Neural cell (in vitro differentiated cells): ENCODE results near the gene RABGGTA. TPM values are rescaled to one million over a fixed set of nuclear protein-coding genes. Genes with fewer than 3 reads are reported as not detected.

ENCODE experiments used
- H2AFZ ChIP-seq: fragments of 200-600, 300-800 bp; sonication (generic), shearing (Covaris generic); 2 replicates; pipeline ENCODE4 v1.6.0; 2014; ENCODE audit warnings: low read depth, mild to moderate bottlenecking, antibody characterized with exemption, low read length, moderate library complexity
- H3F3A ChIP-seq: fragments of 200-600 bp; shearing (Covaris generic); 2 replicates; pipeline ENCODE4 v1.6.1; 2016; ENCODE audit warnings: mild to moderate bottlenecking, moderate library complexity, mixed read lengths, antibody characterized with exemption, low read length; ENCODE audit not compliant: insufficient read depth, poor library complexity, severe bottlenecking
- H3K27ac ChIP-seq: fragments of 200-600, 300-800 bp; sonication (generic), shearing (Covaris generic); 2 replicates; pipeline ENCODE4 v1.5.1; 2014; ENCODE audit warnings: mild to moderate bottlenecking, low read length, moderate library complexity
- H3K27me3 ChIP-seq: fragments of 300-800, 200-600 bp; sonication (generic), shearing (Covaris generic); 2 replicates; pipeline ENCODE4 v1.6.0; 2014; ENCODE audit warnings: mild to moderate bottlenecking, low read depth, low read length, moderate library complexity; ENCODE audit not compliant: insufficient read depth
- H3K36me3 ChIP-seq: fragments of 300-800, 200-600 bp; sonication (generic), shearing (Covaris generic); 2 replicates; pipeline ENCODE4 v1.5.1; 2014; ENCODE audit warnings: mild to moderate bottlenecking, antibody characterized with exemption, low read length, moderate library complexity; ENCODE audit not compliant: insufficient read depth
- H3K4me2 ChIP-seq: fragments of 300-800, 200-600 bp; sonication (generic), shearing (Covaris generic); 2 replicates; pipeline ENCODE4 v1.6.0; 2014; ENCODE audit warnings: mild to moderate bottlenecking, low read length
- H3K4me3 ChIP-seq: fragments of 300-800, 200-600 bp; sonication (generic), shearing (Covaris generic); 2 replicates; pipeline ENCODE4 v1.5.1; 2014; ENCODE audit warnings: mild to moderate bottlenecking, low read length, moderate library complexity
- H3K79me2 ChIP-seq: fragments of 200-600 bp; shearing (Covaris generic); replicated peaks from 2 replicates; pipeline ENCODE4 v1.6.0; 2014; ENCODE audit warnings: mild to moderate bottlenecking, low read length, moderate library complexity; ENCODE audit not compliant: insufficient read depth
- H3K9ac ChIP-seq: fragments of 300-800, 200-600 bp; sonication (generic), shearing (Covaris generic); 2 replicates; pipeline ENCODE4 v1.6.1; 2016; ENCODE audit warnings: mild to moderate bottlenecking, low read length, mixed read lengths
- H3K9me2 ChIP-seq: fragments of 200-600 bp; shearing (Covaris generic); 2 replicates; pipeline ENCODE4 v1.6.1; 2016; ENCODE audit warnings: mild to moderate bottlenecking, low read length, mixed read lengths; ENCODE audit not compliant: insufficient read depth
- H3K9me3 ChIP-seq: fragments of 200-600, 300-800 bp; sonication (generic), shearing (Covaris generic); 2 replicates; pipeline ENCODE4 v1.6.1; 2016; ENCODE audit warnings: mild to moderate bottlenecking, mixed run types, low read length, moderate library complexity, mixed read lengths
- H4K20me1 ChIP-seq: fragments of 200-600 bp; shearing (Covaris generic); 2 replicates; pipeline ENCODE4 v1.6.1; 2016; ENCODE audit warnings: mild to moderate bottlenecking, mixed run types; ENCODE audit not compliant: insufficient read depth
- CTCF ChIP-seq: fragments of 450-650 bp; IDR thresholded peaks from 2 replicates; pipeline ENCODE4 v1.5.1; 2014; ENCODE audit warnings: antibody characterized with exemption, mild to moderate bottlenecking, moderate library complexity; ENCODE audit not compliant: poor library complexity, severe bottlenecking
- EP300 ChIP-seq: fragments of 450-650 bp; conservative IDR thresholded peaks from 2 replicates; pipeline ENCODE4 v1.6.1; 2014; ENCODE audit warnings: antibody characterized with exemption, mild to moderate bottlenecking, moderate library complexity; ENCODE audit not compliant: poor library complexity, severe bottlenecking
- EZH2 ChIP-seq: fragments of 200-600, 300-800 bp; shearing (Covaris generic), sonication (generic); IDR thresholded peaks from 2 replicates; pipeline ENCODE4 v1.6.1; 2014; ENCODE audit warnings: antibody characterized with exemption, low read length, borderline replicate concordance, mild to moderate bottlenecking; ENCODE audit not compliant: insufficient read depth, poor library complexity, severe bottlenecking
- TAF1 ChIP-seq: IDR thresholded peaks from 2 replicates; pipeline ENCODE4 v1.6.1; 2012; ENCODE audit warnings: low read depth
- polyA plus RNA-seq: library from polyadenylated mRNA; depleted of rRNA; stranded (reverse); fragments of >200 nt; gene quantifications from 2 replicates; pipeline ENCODE4 v1.2.3, GENCODE V29; 2014
- TF ChIP-seq, protein P1 (sequence below): IDR thresholded peaks from 2 replicates; pipeline ENCODE4 v1.6.1; 2012; ENCODE audit warnings: borderline replicate concordance

The RABGGTA gene
- polyA plus RNA-seq, 1 donor from 2014 or later, result 33.2 TPM

DNA sequence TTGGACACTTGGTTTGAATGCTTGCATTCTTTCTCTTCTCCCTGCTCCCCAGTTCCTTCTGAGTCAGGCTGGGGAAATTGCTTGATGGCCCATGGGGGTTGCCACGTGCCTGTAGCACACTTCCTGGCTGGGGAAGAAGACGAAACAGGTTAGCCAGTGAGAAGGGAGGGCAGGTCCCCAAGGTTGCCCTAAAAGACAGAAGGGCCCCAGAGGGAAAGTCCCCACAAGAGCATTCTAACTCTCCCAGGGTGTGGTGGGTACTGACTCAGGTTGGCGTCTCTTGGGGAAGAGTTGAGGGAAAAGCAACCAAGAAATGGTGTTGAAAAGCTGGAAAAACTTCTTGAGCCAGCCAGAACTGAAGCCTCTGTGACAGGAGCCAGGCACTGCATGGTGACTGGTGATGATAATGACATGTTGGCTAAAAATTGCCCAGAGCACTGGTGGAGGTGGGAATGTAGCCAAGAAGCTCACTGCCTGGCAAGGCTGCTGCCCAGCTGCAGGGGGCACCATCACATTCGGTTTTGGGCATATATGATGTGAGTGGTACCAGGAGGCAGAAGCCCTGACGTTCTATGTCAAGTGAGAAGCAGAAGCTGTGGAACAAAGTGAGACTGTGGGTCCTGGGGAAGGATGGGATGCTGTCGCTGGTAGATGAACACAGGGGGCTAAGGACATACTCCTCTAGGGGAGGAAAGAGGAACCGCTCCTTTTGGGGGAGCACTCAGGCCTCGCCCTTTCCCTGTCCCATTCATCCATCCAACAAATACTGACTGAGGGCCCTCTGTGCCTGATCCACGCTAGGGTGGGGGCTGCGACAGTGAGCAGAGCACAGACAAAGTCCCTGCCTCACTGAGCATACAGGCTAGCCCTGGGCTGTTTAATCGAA, 8.1 kb upstream of the RABGGTA start:
- H3K79me2 ChIP-seq, result no peaks in the 10 kb centered on the region
- H3K4me3 ChIP-seq, result no peak overlapping the region
- H3K27ac ChIP-seq, result no peak overlapping the region
- H3K4me2 ChIP-seq, result no peak overlapping the region
- no peak overlapping the region for H2AFZ ChIP-seq
- H4K20me1 ChIP-seq, result no peaks in the 10 kb centered on the region
- H3K27me3 ChIP-seq, result no peaks in the 10 kb centered on the region
- no peak for TF ChIP-seq EP300
- no peak for TF ChIP-seq TAF1
- TF ChIP-seq CTCF, result no peak
- no peak for TF ChIP-seq EZH2
- TF ChIP-seq, protein P1, sequence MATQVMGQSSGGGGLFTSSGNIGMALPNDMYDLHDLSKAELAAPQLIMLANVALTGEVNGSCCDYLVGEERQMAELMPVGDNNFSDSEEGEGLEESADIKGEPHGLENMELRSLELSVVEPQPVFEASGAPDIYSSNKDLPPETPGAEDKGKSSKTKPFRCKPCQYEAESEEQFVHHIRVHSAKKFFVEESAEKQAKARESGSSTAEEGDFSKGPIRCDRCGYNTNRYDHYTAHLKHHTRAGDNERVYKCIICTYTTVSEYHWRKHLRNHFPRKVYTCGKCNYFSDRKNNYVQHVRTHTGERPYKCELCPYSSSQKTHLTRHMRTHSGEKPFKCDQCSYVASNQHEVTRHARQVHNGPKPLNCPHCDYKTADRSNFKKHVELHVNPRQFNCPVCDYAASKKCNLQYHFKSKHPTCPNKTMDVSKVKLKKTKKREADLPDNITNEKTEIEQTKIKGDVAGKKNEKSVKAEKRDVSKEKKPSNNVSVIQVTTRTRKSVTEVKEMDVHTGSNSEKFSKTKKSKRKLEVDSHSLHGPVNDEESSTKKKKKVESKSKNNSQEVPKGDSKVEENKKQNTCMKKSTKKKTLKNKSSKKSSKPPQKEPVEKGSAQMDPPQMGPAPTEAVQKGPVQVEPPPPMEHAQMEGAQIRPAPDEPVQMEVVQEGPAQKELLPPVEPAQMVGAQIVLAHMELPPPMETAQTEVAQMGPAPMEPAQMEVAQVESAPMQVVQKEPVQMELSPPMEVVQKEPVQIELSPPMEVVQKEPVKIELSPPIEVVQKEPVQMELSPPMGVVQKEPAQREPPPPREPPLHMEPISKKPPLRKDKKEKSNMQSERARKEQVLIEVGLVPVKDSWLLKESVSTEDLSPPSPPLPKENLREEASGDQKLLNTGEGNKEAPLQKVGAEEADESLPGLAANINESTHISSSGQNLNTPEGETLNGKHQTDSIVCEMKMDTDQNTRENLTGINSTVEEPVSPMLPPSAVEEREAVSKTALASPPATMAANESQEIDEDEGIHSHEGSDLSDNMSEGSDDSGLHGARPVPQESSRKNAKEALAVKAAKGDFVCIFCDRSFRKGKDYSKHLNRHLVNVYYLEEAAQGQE, result no peak
- no peaks in the 10 kb centered on the region for H3K9me2 ChIP-seq
- H3F3A ChIP-seq, result no peaks in the 10 kb centered on the region
- H3K9me3 ChIP-seq, result no peaks in the 10 kb centered on the region
- H3K36me3 ChIP-seq, result no peaks in the 10 kb centered on the region
- H3K9ac ChIP-seq, result no peak overlapping the region

DNA sequence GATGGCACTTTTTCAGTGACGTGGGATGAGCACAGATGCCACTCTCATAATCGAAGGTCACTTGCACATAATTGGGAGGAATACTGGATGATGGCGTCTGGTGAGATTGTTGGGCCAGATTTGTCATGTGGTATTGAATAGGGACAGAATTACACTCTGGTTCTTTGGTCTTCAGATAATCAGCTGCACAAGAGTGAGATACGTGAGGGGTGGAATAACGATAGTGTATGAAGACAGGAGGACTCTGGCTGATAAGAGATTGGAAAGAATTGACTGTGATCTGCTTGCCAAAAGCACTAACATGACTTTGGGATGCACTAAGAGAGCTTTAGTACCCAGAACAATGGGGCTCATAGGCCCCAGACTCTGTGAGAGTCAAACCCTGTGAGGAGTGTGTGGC, 7.0 kb upstream of the RABGGTA start:
- Histone ChIP-seq H3K79me2 (no peaks in the 10 kb centered on the region), H3K9ac (no peak overlapping the region), H3K4me3 (no peak overlapping the region), H3K9me3 (no peaks in the 10 kb centered on the region), H3F3A (no peaks in the 10 kb centered on the region), H3K27me3 (no peaks in the 10 kb centered on the region), H3K36me3 (no peaks in the 10 kb centered on the region), H3K4me2 (no peak overlapping the region), H2AFZ (no peak overlapping the region), H4K20me1 (no peaks in the 10 kb centered on the region), H3K9me2 (no peaks in the 10 kb centered on the region), H3K27ac (no peak overlapping the region)
- TF ChIP-seq TAF1, result no peak
- no peak for TF ChIP-seq EP300
- no peak for TF ChIP-seq EZH2
- TF ChIP-seq CTCF, result no peak
